Stimulated activated CD4-positive, alpha-beta T cell treated with anti-CD3 and anti-CD28 coated beads, Interleukin-1b, Interleukin-23, amount 100 ng/mL, for 4 hours (primary cell): ENCODE measurements around the gene STAT6.
"Not testable (repeated sequence)": the region's sequence is repeated elsewhere in the genome, so short reads cannot be mapped to it uniquely, and the experiment has no call there.

ENCODE experiments used
- DNase-seq, 2 donors: peaks; one replicate each; pipeline ENCODE4 v3.0.0-alpha.2; 2020; ENCODE audit warnings: low read depth in 2 of 2

Gene STAT6

DNA sequence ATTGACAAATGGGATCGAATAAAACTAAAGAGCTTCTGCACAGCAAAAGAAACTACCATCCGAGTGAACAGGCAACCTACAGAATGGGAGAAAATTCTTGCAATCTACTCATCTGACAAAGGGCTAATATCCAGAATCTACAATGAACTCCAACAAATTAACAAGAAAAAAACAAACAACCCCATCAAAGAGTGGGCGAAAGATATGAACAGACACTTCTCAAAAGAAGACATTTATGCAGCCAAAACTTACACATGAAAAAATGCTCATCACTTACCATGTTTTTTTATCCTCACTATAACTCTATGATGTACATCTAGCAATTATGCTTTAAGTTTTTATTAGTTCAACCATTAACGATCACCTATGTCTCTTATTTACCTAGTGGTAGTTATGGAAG is 57.3 kb downstream of the STAT6 start:
- not testable (repeated sequence) for DNase-seq

DNA sequence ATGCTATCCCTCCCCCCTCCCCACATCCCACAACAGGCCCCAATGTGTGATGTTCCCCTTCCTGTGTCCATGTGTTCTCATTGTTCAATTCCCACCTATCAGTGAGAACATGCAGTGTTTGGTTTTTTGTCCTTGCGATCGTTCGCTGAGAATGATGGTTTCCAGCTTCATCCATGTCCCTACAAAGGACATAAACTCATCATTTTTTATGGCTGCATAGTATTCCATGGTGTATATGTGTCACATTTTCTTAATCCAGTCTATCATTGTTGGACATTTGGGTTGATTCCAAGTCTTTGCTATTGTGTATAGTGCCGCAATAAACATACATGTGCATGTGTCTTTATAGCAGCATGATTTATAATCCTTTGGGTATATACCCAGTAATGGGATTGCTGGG is 58.0 kb downstream of the STAT6 start:
- not testable (repeated sequence) for DNase-seq

DNA sequence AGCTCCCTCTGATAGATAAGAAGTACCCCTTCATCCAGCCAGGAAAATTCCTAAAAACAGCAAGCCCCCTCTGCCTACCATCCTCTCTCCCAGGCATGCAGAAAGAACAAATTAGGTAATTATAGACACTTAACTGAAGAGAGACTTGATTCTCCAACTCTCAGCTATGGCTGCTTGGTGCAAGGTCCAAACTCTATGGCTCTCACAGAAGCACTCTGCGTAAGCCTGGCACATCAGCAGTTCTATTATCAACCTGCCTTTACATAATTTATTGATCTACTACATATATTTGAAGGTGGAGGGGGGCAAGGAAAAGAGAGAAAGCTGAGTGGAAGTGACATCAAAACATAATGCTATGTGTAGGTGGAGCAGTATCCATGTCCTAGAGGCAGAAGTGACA is 60.2 kb downstream of the STAT6 start:
- no peak for DNase-seq

DNA sequence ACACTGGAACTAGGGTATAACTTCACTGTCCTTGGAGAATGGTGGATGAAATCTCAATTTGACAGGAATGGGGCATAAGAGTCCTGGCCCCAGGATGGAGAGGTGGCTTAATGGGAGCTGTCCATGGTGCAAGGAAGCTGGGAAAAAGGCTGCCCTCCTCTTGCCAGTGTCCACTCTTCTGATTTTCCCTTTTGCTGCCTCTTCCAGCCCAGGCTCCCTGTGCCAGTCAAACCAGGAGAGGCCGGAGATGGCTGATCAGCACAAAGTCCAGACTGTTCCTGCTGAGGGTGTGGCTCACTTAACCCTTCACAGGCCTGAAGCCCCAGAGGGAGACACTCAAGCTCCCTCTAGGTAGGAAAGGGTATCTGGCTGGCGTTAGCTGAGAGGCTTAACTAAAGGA is 61.3 kb downstream of the STAT6 start, which contains the start of gene MYO1A:
Gene MYO1A (minus strand): TSS at position 240 of the 400 bp plus-strand sequence. CDS start 1,806 bp downstream, outside the sequence.
- no peak for DNase-seq

DNA sequence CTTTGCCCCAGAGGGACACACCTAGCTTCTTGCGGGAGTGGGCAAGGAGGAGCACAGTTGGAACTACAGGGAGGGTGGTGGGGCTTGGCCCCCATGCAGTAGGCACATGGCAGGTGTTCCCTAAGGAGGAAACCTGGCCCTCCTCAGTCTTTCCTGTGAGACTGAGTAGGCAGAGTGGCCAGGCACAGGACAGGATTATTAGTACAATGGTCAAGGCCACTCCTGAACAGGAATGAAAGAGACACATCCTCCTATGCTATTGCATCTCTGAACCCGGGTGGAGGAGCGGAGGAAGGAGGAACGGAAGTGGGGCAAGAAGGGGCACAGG is 62.1 kb downstream of the STAT6 start:
- DNase-seq, result no peak

DNA sequence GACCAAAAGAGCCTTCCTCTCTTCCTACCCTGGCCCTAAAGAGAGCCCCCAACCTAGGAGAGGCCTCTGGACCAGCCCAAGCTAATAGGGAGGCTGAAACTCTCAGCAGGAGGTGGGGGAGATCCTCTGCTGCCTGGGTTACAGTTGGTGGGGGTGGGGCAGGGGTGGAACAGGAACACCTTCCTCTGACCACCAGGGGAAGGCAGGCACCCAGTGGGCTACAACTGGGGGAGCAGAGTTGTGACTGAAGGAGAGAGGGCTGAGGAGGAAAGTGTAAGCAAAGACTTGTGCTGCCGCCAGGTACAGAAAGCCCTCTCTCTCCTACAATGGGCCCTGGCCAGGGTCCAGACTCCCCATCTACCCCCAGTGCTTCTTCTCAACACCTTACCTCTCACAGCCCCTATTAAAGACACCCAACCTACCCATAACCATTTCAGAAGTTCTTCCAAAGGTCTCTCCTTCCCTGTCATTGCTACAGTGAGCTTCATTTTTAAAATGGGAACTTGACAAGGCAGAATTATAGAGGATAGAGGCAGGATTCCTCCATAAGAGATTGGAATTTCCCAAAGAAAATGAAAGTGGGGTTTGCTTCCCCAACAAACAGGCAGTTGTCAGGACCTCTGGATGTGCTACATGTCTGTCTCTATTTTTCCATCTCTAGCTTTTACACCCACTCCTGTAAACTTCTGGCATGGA is 62.6 kb downstream of the STAT6 start:
- DNase-seq, result no peak

DNA sequence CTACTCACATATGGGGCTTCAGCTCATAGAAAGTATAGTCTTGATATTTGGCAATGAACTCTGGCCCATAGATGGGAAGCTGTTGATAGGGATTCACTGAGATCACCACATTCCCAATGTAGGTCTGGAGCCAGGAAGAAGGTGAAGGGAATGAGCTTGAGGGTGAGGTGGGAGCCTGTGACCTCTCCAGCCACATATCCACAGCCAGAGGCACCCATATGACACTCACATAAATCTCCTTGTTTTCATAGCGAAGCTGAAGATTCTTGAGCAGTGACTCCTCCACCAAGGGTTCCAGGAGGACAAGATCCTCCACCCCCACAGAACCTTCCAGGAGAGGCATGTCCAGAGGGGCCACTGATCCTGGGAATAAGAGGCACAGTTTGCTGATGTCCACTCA is 63.2 kb downstream of the STAT6 start:
- DNase-seq, result no peak

DNA sequence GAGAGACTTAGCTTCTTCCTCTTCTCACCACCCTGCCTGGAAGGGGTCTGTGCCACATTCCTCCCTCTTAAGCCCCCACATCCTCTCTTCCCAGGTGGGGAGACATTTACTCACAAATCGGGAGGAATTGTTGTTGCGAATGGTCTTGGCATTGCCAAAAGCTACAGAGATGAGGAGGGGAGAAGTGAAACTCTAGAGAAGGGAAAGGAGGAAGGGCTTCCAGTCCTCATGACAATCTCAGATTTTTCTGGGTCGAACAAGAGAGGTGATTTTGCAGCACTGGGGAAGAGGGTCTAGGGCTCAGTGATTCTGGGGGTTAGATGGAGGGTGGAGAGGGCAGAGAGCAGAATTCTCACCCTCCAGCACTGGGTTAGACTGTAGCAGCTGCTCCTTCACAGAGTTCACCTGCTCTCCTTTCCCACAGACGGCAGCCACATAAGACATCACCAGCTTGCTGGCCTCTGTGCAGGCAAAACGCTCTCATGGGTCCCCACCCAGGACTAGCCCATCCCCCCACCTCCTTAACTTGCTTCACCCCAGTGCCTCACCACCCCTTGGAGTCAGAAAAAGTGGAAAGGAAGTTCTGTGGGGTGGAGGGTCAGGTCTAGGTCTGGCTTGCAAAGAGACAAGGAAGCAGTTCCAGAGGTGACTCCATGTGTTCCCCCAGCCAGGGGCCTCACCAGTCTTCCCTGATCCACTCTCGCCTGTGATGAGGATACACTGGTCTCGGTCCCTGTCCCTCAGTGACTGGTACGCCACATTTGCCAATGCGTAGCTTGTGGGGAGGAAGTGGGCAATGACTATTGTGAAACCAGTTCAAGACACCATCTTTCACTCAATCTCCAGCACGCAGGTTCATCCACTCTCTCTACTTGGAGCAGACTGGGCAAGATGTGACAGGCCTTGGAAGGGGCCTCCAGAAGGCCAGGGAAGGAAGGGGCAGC is 63.9 kb downstream of the STAT6 start:
- no peak for DNase-seq

DNA sequence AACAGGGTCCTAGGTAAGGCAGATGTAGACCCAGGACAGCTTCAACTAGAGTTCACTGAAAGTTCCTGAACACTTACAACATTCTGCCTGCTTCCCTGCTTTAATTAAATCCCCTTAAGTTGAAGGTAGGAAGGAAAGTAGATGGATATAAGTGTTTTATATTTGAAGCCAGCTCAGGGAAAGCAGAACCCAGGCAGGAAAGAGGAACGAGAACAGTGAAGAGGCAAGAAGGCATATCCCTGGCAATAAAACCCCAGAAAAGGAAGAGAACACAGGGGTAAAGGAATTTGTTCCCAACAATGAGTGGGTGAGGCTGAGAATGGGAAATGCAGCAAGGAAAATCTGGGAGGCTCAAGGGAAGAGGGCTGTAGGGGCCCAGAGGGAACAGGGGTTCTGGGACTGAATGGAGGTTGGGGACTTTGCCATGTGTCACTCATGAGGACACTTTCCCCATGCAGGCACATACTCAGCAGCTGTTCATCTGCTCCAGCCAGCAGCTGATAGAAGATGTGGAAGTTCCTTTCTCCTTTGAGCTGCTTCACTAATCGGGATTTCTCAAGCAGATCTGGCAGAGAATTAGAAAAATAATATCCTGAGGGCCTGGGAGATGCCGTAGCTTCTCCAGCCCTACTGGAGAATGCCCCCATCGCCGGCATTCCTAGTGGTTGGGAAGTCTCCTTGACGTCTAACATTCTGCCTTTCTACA is 64.9 kb downstream of the STAT6 start:
- DNase-seq, result no peak
